MM.1S (cell line): ENCODE results near the gene GRIK1.

Experiments used
- DNase-seq: peaks from one replicate; pipeline ENCODE4 v3.0.0-alpha.2; 2015
- H2AFZ ChIP-seq: fragments of 300-600 bp; sonication (generic); 2 replicates; pipeline ENCODE4 v1.6.0; 2016; ENCODE audit warnings: antibody characterized with exemption, low read length
- H3F3A ChIP-seq: fragments of 300-600 bp; sonication (generic); 2 replicates; pipeline ENCODE4 v1.6.1; 2016; ENCODE audit warnings: mild to moderate bottlenecking, antibody characterized with exemption, low read length, moderate library complexity, mixed read lengths; ENCODE audit not compliant: insufficient read depth
- H3K27ac ChIP-seq: fragments of 300-600 bp; sonication (generic); 2 replicates; pipeline ENCODE4 v1.5.1; 2016; ENCODE audit warnings: mild to moderate bottlenecking, low read length
- H3K27me3 ChIP-seq: fragments of 300-600 bp; sonication (generic); replicated peaks from 2 replicates; pipeline ENCODE4 v1.6.0; 2016; ENCODE audit warnings: low read length; ENCODE audit not compliant: insufficient read depth
- H3K36me3 ChIP-seq: fragments of 300-600 bp; sonication (generic); replicated peaks from 2 replicates; pipeline ENCODE4 v1.6.1; 2016; ENCODE audit warnings: mild to moderate bottlenecking, low read length, mixed read lengths; ENCODE audit not compliant: insufficient read depth
- H3K4me1 ChIP-seq: fragments of 300-600 bp; sonication (generic); 2 replicates; pipeline ENCODE4 v1.6.1; 2016; ENCODE audit warnings: low read length, mixed read lengths
- H3K4me2 ChIP-seq: fragments of 300-600 bp; sonication (generic); 2 replicates; pipeline ENCODE4 v1.6.0; 2016; ENCODE audit warnings: low read depth, low read length
- H3K4me3 ChIP-seq: fragments of 300-600 bp; sonication (generic); 2 replicates; pipeline ENCODE4 v1.5.1; 2016; ENCODE audit warnings: low read length, mixed read lengths
- H3K79me2 ChIP-seq: fragments of 300-600 bp; sonication (generic); 2 replicates; pipeline ENCODE4 v1.6.1; 2016; ENCODE audit warnings: mixed run types, low read length, mixed read lengths
- H3K9ac ChIP-seq: fragments of 300-600 bp; sonication (generic); 2 replicates; pipeline ENCODE4 v1.6.1; 2016; ENCODE audit warnings: low read length, mixed read lengths
- H3K9me2 ChIP-seq: fragments of 300-600 bp; sonication (generic); replicated peaks from 2 replicates; pipeline ENCODE4 v1.6.1; 2016; ENCODE audit warnings: mild to moderate bottlenecking, low read length, mixed read lengths; ENCODE audit not compliant: insufficient read depth
- H3K9me3 ChIP-seq: fragments of 300-600 bp; sonication (generic); replicated peaks from 2 replicates; pipeline ENCODE4 v1.6.1; 2016; ENCODE audit warnings: mild to moderate bottlenecking, low read length, mixed read lengths; ENCODE audit not compliant: insufficient read depth
- H4K20me1 ChIP-seq: fragments of 300-600 bp; sonication (generic); 2 replicates; pipeline ENCODE4 v1.6.1; 2016; ENCODE audit warnings: mild to moderate bottlenecking, low read length, moderate library complexity, mixed read lengths; ENCODE audit not compliant: insufficient read depth
- EZH2 ChIP-seq: fragments of 300-600 bp; sonication (generic); optimal IDR thresholded peaks from 2 replicates; pipeline ENCODE3; 2017; ENCODE audit warnings: low read depth, mild to moderate bottlenecking, antibody characterized with exemption, low read length, mixed read lengths
- EZH2phosphoT487 ChIP-seq: fragments of 300-600 bp; sonication (generic); IDR thresholded peaks from 2 replicates; pipeline ENCODE4 v1.6.1; 2018; ENCODE audit warnings: antibody characterized with exemption, low read length
- TF ChIP-seq, protein P1 (sequence below): fragments of 300-600 bp; sonication (generic); IDR thresholded peaks from 2 replicates; pipeline ENCODE4 v1.5.1; 2016; ENCODE audit warnings: antibody characterized with exemption, low read length, mixed read lengths

GRIK1 gene

DNA sequence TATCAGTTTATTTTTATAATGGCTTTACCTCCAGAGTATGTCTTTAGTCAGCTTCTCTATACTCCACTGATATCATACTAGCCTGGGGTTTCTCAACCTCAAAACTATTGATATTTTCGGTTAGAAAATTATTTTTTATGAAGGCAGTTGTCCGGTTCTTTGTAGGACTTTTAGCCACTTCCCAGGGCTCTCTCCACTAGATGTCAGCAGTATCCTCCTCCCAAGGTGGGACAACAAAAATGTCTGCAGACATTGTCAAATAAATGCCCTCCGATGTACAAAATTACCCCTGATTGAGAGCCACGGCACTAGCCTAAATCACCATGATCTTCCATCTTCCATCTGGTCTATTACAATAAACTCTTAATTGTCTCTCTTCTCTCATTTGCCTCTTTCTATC, 4.1 kb upstream of the GRIK1 start:
- no peak for DNase-seq
- no peak overlapping the region for H2AFZ ChIP-seq
- H3K27me3 ChIP-seq, result no peaks in the 10 kb centered on the region
- no peaks in the 10 kb centered on the region for H3K9me3 ChIP-seq
- no peaks in the 10 kb centered on the region for H4K20me1 ChIP-seq
- H3K4me2 ChIP-seq, result no peak overlapping the region
- no peaks in the 10 kb centered on the region for H3K9me2 ChIP-seq
- no peak overlapping the region for H3K9ac ChIP-seq
- no peaks in the 10 kb centered on the region for H3F3A ChIP-seq
- H3K4me3 ChIP-seq, result no peak overlapping the region
- no peak for TF ChIP-seq EZH2
- TF ChIP-seq EZH2phosphoT487, result no peak
- TF ChIP-seq, protein P1, sequence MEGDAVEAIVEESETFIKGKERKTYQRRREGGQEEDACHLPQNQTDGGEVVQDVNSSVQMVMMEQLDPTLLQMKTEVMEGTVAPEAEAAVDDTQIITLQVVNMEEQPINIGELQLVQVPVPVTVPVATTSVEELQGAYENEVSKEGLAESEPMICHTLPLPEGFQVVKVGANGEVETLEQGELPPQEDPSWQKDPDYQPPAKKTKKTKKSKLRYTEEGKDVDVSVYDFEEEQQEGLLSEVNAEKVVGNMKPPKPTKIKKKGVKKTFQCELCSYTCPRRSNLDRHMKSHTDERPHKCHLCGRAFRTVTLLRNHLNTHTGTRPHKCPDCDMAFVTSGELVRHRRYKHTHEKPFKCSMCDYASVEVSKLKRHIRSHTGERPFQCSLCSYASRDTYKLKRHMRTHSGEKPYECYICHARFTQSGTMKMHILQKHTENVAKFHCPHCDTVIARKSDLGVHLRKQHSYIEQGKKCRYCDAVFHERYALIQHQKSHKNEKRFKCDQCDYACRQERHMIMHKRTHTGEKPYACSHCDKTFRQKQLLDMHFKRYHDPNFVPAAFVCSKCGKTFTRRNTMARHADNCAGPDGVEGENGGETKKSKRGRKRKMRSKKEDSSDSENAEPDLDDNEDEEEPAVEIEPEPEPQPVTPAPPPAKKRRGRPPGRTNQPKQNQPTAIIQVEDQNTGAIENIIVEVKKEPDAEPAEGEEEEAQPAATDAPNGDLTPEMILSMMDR, result no peak
- no peak overlapping the region for H3K27ac ChIP-seq
- H3K4me1 ChIP-seq, result no peaks in the 10 kb centered on the region
- H3K36me3 ChIP-seq, result no peaks in the 10 kb centered on the region
- no peaks in the 10 kb centered on the region for H3K79me2 ChIP-seq

DNA sequence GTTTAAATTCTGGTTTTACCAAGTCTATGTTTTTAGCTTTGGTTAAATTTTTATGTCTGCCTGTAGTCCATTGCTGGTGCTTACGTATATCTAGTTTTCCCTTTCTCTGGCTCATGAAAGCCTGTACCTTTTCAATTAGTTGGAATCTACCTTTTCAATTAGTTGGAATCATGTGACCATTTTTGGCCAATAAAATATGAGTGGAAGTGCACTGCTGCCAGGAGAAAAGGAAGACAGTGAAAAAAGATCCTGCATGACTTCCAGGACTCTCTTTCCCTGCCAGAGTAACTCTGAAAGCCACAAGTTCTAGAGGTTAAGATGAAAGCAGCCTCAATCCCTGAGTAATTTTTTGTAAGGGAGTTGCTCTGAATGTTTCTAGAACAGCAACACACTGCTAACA, 2.2 kb upstream of the GRIK1 start:
- DNase-seq, result no peak
- Histone ChIP-seq H3F3A (no peaks in the 10 kb centered on the region), H3K27me3 (no peaks in the 10 kb centered on the region), H3K4me3 (no peak overlapping the region), H3K79me2 (no peaks in the 10 kb centered on the region), H3K9me2 (no peaks in the 10 kb centered on the region), H3K4me2 (no peak overlapping the region), H4K20me1 (no peaks in the 10 kb centered on the region), H3K36me3 (no peaks in the 10 kb centered on the region), H3K9me3 (no peaks in the 10 kb centered on the region), H3K27ac (no peak overlapping the region), H3K4me1 (no peaks in the 10 kb centered on the region), H2AFZ (no peak overlapping the region), H3K9ac (no peak overlapping the region)
- TF ChIP-seq EZH2phosphoT487 (no peak), EZH2 (no peak)
- TF ChIP-seq, protein P1, result no peak

DNA sequence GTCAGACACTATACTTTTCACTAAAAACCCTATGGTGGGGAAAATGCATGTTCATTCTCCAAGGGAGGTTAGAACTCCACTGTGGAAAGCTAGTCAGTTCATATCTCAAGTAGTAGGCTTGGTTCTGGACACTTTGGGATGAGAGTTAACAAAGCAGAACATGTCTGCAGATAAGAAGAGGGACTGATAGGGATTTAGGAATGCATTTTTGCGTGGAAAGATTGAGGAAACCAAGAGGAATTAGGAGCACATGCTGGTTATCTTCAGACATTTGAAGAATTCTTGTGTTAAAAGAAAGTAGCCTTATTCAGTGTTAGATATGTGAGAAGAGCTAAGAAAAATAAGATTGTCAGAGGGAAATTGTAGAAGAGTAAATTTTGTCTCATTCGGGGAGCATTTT, 1.2 kb upstream of the GRIK1 start:
- DNase-seq, result no peak
- Histone ChIP-seq H4K20me1 (no peaks in the 10 kb centered on the region), H3K79me2 (no peaks in the 10 kb centered on the region), H3K4me1 (no peaks in the 10 kb centered on the region), H3K9ac (no peak overlapping the region), H3K36me3 (no peaks in the 10 kb centered on the region), H3F3A (no peaks in the 10 kb centered on the region), H3K4me2 (no peak overlapping the region), H2AFZ (no peak overlapping the region), H3K9me3 (no peaks in the 10 kb centered on the region), H3K27me3 (no peaks in the 10 kb centered on the region), H3K4me3 (no peak overlapping the region), H3K27ac (no peak overlapping the region), H3K9me2 (no peaks in the 10 kb centered on the region)
- no peak for TF ChIP-seq EZH2phosphoT487
- TF ChIP-seq EZH2, result no peak
- TF ChIP-seq, protein P1, result no peak
